MM.1S (cell line): ENCODE results near the gene CLSTN1.

Experiments used
- CTCF ChIP-seq: fragments of 300-600 bp; sonication (generic); IDR thresholded peaks from 2 replicates; pipeline ENCODE4 v1.5.1; 2016; ENCODE audit warnings: antibody characterized with exemption, low read length, mixed read lengths
- EZH2 ChIP-seq: fragments of 300-600 bp; sonication (generic); optimal IDR thresholded peaks from 2 replicates; pipeline ENCODE3; 2017; ENCODE audit warnings: low read depth, mild to moderate bottlenecking, antibody characterized with exemption, low read length, mixed read lengths

DNA sequence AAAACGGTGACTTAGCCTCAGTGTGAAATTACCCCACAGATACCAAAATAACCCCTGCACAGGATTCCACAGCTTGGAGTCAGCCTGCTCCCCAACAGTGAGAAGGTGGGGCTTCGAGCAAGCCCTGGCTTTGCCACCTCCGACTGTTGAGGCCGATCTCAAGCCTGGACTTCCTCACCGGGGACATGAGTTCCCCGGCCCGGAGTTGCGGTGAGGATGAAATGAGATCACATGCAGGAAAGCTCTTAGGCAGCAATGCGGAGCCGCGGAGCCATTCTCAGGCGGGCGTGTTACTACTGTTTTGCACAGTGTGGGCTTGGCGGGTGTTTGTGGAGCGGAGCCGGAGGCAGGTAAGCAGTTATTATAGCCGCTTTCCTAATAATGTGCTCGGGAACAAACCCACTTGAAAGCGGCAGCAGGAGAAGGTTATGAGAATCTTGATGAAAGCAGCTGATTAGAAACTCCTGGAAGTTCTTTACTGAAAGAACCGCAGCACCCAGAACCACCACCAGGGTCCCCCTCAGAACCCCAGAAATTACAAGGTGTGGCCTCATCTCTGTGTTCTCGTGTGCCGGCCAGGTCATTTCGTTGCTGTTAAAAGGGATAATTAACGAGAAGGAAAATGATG, 3.9 kb upstream of the CLSTN1 start:
- TF ChIP-seq CTCF: 0 out of 2 replicates have a peak, but pooled peaks have one; percentile 14
- no peak for TF ChIP-seq EZH2
